Liver (tissue), 9 donors: ENCODE measurements around the gene PPFIA2. TPM values are rescaled to one million over a fixed set of nuclear protein-coding genes. Genes with fewer than 3 reads are reported as not detected.

Experiments
- DNase-seq: peaks from one replicate; pipeline ENCODE4 v3.0.0-alpha.2; 2017; ENCODE audit warnings: low spot score
- H3K27ac ChIP-seq, 2 donors: one replicate each; pipeline ENCODE4 v1.7.0; 2013; ENCODE audit warnings: inconsistent platforms in 2 of 2, low read length in 2 of 2, control low read depth in 1 of 2, low read depth in 1 of 2, mild to moderate bottlenecking in 1 of 2
- H3K27me3 ChIP-seq, 4 donors: one replicate each; pipeline versions ENCODE4 v1.6.1 to v1.7.0; 2013; ENCODE audit warnings: low read length in 3 of 4, inconsistent platforms in 1 of 4, mild to moderate bottlenecking in 1 of 4, moderate library complexity in 1 of 4; ENCODE audit not compliant: control insufficient read depth in 4 of 4, insufficient read depth in 4 of 4
- H3K36me3 ChIP-seq, 4 donors: one replicate each; pipeline versions ENCODE4 v1.6.1 to v1.7.0; 2013; ENCODE audit warnings: low read length in 3 of 4, mild to moderate bottlenecking in 3 of 4, low read depth in 1 of 4, moderate library complexity in 1 of 4; ENCODE audit not compliant: control insufficient read depth in 4 of 4, insufficient read depth in 3 of 4
- H3K4me1 ChIP-seq, 4 donors: one replicate each; pipeline versions ENCODE4 v1.6.1 to v1.7.0; 2013; ENCODE audit warnings: low read length in 3 of 4, mild to moderate bottlenecking in 3 of 4, moderate library complexity in 1 of 4; ENCODE audit not compliant: control insufficient read depth in 4 of 4, insufficient read depth in 4 of 4
- H3K4me3 ChIP-seq, 3 donors: one replicate each; pipeline versions ENCODE4 v1.6.1 to v1.7.0; 2013; ENCODE audit warnings: low read length in 3 of 3, control low read depth in 1 of 3, low read depth in 1 of 3, mild to moderate bottlenecking in 1 of 3
- H3K9ac ChIP-seq, 2 donors: one replicate each; pipeline ENCODE4 v1.7.0; 2013; ENCODE audit warnings: low read length in 2 of 2, mild to moderate bottlenecking in 2 of 2, moderate library complexity in 2 of 2, control low read depth in 1 of 2, low read depth in 1 of 2
- H3K9me3 ChIP-seq, 4 donors: one replicate each; pipeline versions ENCODE4 v1.6.1 to v1.7.0; 2013; ENCODE audit warnings: low read length in 3 of 4; ENCODE audit not compliant: control insufficient read depth in 4 of 4
- ATF3 ChIP-seq: IDR thresholded peaks from 2 replicates; pipeline ENCODE4 v1.6.1; 2016; ENCODE audit warnings: antibody characterized with exemption
- EGR1 ChIP-seq, 2 donors: IDR thresholded peaks; 2 replicates each; pipeline ENCODE4 v1.6.1; 2016 to 2018; ENCODE audit warnings: antibody characterized with exemption in 2 of 2, low read depth in 2 of 2
- FOXA1 ChIP-seq: IDR thresholded peaks from 2 replicates; pipeline ENCODE4 v1.6.1; 2016; ENCODE audit warnings: antibody characterized with exemption
- FOXA2 ChIP-seq: IDR thresholded peaks from 2 replicates; pipeline ENCODE4 v1.6.1; 2016; ENCODE audit warnings: antibody characterized with exemption
- GABPA ChIP-seq, 2 donors: IDR thresholded peaks in 1 of 2; conservative IDR thresholded peaks in 1 of 2; 2 replicates each; pipeline ENCODE4 v1.6.1; 2016; ENCODE audit warnings: antibody characterized with exemption in 2 of 2, mild to moderate bottlenecking in 1 of 2, moderate library complexity in 1 of 2
- HNF4A ChIP-seq, 2 donors: conservative IDR thresholded peaks; 2 replicates each; pipeline ENCODE4 v1.6.1; 2016; ENCODE audit warnings: antibody characterized with exemption in 2 of 2, mild to moderate bottlenecking in 2 of 2
- HNF4G ChIP-seq: IDR thresholded peaks from 2 replicates; pipeline ENCODE4 v1.6.1; 2016; ENCODE audit warnings: antibody characterized with exemption
- JUND ChIP-seq, 2 donors: IDR thresholded peaks; 2 replicates each; pipeline ENCODE4 v1.6.1; 2016; ENCODE audit warnings: antibody characterized with exemption in 2 of 2
- MAX ChIP-seq: IDR thresholded peaks from 2 replicates; pipeline ENCODE4 v1.6.1; 2016; ENCODE audit warnings: antibody characterized with exemption
- NR2F2 ChIP-seq: IDR thresholded peaks from 2 replicates; pipeline ENCODE4 v1.6.1; 2016; ENCODE audit warnings: antibody characterized with exemption
- RAD21 ChIP-seq, 2 donors: IDR thresholded peaks; 2 replicates each; pipeline ENCODE4 v1.6.1; 2016; ENCODE audit warnings: antibody characterized with exemption in 2 of 2, mild to moderate bottlenecking in 2 of 2
- REST ChIP-seq: IDR thresholded peaks from 2 replicates; pipeline ENCODE4 v1.6.1; 2016; ENCODE audit warnings: antibody characterized with exemption, mild to moderate bottlenecking
- RXRA ChIP-seq, 2 donors: IDR thresholded peaks; 2 replicates each; pipeline ENCODE4 v1.6.1; 2017 to 2018; ENCODE audit warnings: antibody characterized with exemption in 2 of 2, mild to moderate bottlenecking in 1 of 2
- SP1 ChIP-seq: IDR thresholded peaks from 2 replicates; pipeline ENCODE4 v1.6.1; 2018; ENCODE audit warnings: antibody characterized with exemption, mild to moderate bottlenecking
- TAF1 ChIP-seq: conservative IDR thresholded peaks from 2 replicates; pipeline ENCODE4 v1.6.1; 2016; ENCODE audit warnings: antibody characterized with exemption, mild to moderate bottlenecking
- YY1 ChIP-seq: IDR thresholded peaks from 2 replicates; pipeline ENCODE4 v1.6.1; 2016; ENCODE audit warnings: antibody characterized with exemption, mild to moderate bottlenecking
- ZBTB33 ChIP-seq: IDR thresholded peaks from 2 replicates; pipeline ENCODE4 v1.6.1; 2016; ENCODE audit warnings: antibody characterized with exemption
- WGBS: extraction: QIAGEN DNeasy Blood & Tissue Kit; methylation state at CpG from one replicate; pipeline ENCODE4 v1.1.7; 2013; 5-methylcytosine and 5-hydroxymethylcytosine counted together
- polyA plus RNA-seq, 2 donors: library from polyadenylated mRNA; stranded (reverse) in 1 of 2; unstranded in 1 of 2; fragments of 200-250 nt in 1 of 2; fragments of >200 nt in 1 of 2; fragmentation: Nextera tagmentation in 1 of 2; extraction: Ambion mirVana in 1 of 2; gene quantifications; one replicate each; pipeline versions ENCODE4 v1.2.1 to v1.2.3, GENCODE V29; 2013 to 2015
- total RNA-seq, 2 donors: library from RNA; depleted of rRNA; stranded (reverse); fragments of >200 nt; gene quantifications; one replicate each; pipeline ENCODE4 v1.2.3, GENCODE V29; 2014
- donor health status: healthy.
- donor health status: healthy.
- donor health status: healthy.
- donor health status: healthy.
- donor health status: healthy.

The PPFIA2 gene
- total and polyA plus RNA-seq, 4 donors, result 0.05 to 0.50 (median 0.22) TPM; not detected in 1

GRCh38 chr12:81314903-81315531, 444.1 kb downstream of the PPFIA2 start (continued):
- no peak for TF ChIP-seq REST

GRCh38 chr12:81303935-81304334, 455.2 kb downstream of the PPFIA2 start:
- Histone ChIP-seq H3K27ac (no peak overlapping the region), H3K4me3 (no peak overlapping the region), H3K36me3 (no peaks in the 10 kb centered on the region), H3K9me3 (no peaks in the 10 kb centered on the region), H3K9ac (no peak overlapping the region), H3K4me1 (no peaks in the 10 kb centered on the region), H3K27me3 (no peaks in the 10 kb centered on the region)
- DNase-seq, result no peak
- WGBS, result 89% methylated on average over 3 of the region's 3 CpGs
- TF ChIP-seq HNF4A (conservative IDR thresholded peaks at IDR 0.05) (no peak), HNF4G (no peak), EGR1 (IDR thresholded peaks at IDR 0.05; ENCODE audit: low read depth in 2 of 2) (no peak), YY1 (no peak), FOXA1 (no peak), NR2F2 (no peak), TAF1 (no peak), ZBTB33 (no peak), JUND (IDR thresholded peaks at IDR 0.05) (no peak), SP1 (no peak), FOXA2 (no peak), MAX (no peak), REST (no peak), RXRA (IDR thresholded peaks at IDR 0.05) (no peak), GABPA (IDR thresholded peaks at IDR 0.05 in 1 of 2, conservative IDR thresholded peaks at IDR 0.05 in 1 of 2) (no peak), RAD21 (IDR thresholded peaks at IDR 0.05) (no peak), ATF3 (no peak)
